HepG2 (cell line): ENCODE measurements around the gene SLC43A3. TPM values are rescaled to one million over a fixed set of nuclear protein-coding genes. Genes with fewer than 3 reads are reported as not detected.

ENCODE experiments used
- ARNT ChIP-seq: fragments of 450-650 bp; IDR thresholded peaks from 2 replicates; pipeline ENCODE4 v1.6.1; 2017
- ATF1 ChIP-seq: IDR thresholded peaks from 2 replicates; pipeline ENCODE4 v1.6.1; 2016; ENCODE audit warnings: mild to moderate bottlenecking, control low read depth
- CCDC6 ChIP-seq: sonication (generic); formaldehyde crosslinking; IDR thresholded peaks from 2 replicates; pipeline ENCODE4 v1.8.1; 2022; ENCODE audit warnings: mild to moderate bottlenecking, missing genetic modification reagents, moderate library complexity
- CHD4 ChIP-seq: fragments of 200-600 bp; sonication (generic); IDR thresholded peaks from 2 replicates; pipeline ENCODE4 v1.7.0; 2017; ENCODE audit warnings: mild to moderate bottlenecking, low read length, borderline replicate concordance
- DPF2 ChIP-seq: sonication (generic); formaldehyde crosslinking; IDR thresholded peaks from 2 replicates; pipeline ENCODE4 v1.4.0; 2020; ENCODE audit warnings: mild to moderate bottlenecking, low read depth, missing genetic modification reagents, borderline replicate concordance
- ESRRA ChIP-seq: sonication (generic); formaldehyde crosslinking; IDR thresholded peaks from 2 replicates; pipeline ENCODE4 v1.5.1; 2020; ENCODE audit warnings: mild to moderate bottlenecking, low read depth, missing genetic modification reagents
- GFI1 ChIP-seq: sonication (generic); formaldehyde crosslinking; IDR thresholded peaks from 2 replicates; pipeline ENCODE4 v1.5.0; 2020; ENCODE audit warnings: missing genetic modification reagents, mild to moderate bottlenecking, borderline replicate concordance
- MTF1 ChIP-seq: sonication (generic); formaldehyde crosslinking; IDR thresholded peaks from 2 replicates; pipeline ENCODE4 v1.5.0; 2020; ENCODE audit warnings: missing genetic modification reagents
- NR2F2 ChIP-seq: IDR thresholded peaks from 2 replicates; pipeline ENCODE4 v1.6.1; 2012; ENCODE audit warnings: low read depth, inconsistent platforms, borderline replicate concordance
- RARG ChIP-seq: sonication (generic); formaldehyde crosslinking; IDR thresholded peaks from 2 replicates; pipeline ENCODE4 v1.4.0; 2020; ENCODE audit warnings: low read depth, mild to moderate bottlenecking, missing genetic modification reagents
- SALL1 ChIP-seq: sonication (generic); formaldehyde crosslinking; IDR thresholded peaks from 2 replicates; pipeline ENCODE4 v1.8.0; 2022; ENCODE audit warnings: mild to moderate bottlenecking, missing genetic modification reagents
- TAF15 ChIP-seq: fragments of 200-400 bp; formaldehyde crosslinking; IDR thresholded peaks from one replicate; pipeline ENCODE4 v1.6.1; 2018; ENCODE audit warnings: mild to moderate bottlenecking, low read depth, low read length; ENCODE audit not compliant: poor library complexity, severe bottlenecking
- TOPORS ChIP-seq: sonication (generic); formaldehyde crosslinking; IDR thresholded peaks from 2 replicates; pipeline ENCODE4 v1.8.0; 2023; ENCODE audit warnings: mild to moderate bottlenecking, missing genetic modification reagents
- ZFP90 ChIP-seq: sonication (generic); formaldehyde crosslinking; IDR thresholded peaks from 2 replicates; pipeline ENCODE4 v1.8.0; 2022; ENCODE audit warnings: missing genetic modification reagents, mild to moderate bottlenecking, inconsistent platforms, borderline replicate concordance
- ZNF12 ChIP-seq: sonication (generic); formaldehyde crosslinking; IDR thresholded peaks from 2 replicates; pipeline ENCODE4 v1.5.0; 2020; ENCODE audit warnings: missing genetic modification reagents
- ZNF232 ChIP-seq: sonication (generic); formaldehyde crosslinking; IDR thresholded peaks from 2 replicates; pipeline ENCODE4 v1.4.0; 2020; ENCODE audit warnings: missing genetic modification reagents, borderline replicate concordance
- ZNF343 ChIP-seq: sonication (generic); formaldehyde crosslinking; IDR thresholded peaks from 2 replicates; pipeline ENCODE4 v1.4.0; 2020; ENCODE audit warnings: mild to moderate bottlenecking, missing genetic modification reagents
- polyA plus RNA-seq, 8 experiments: library from polyadenylated mRNA; depleted of rRNA in 3 of 8; stranded (reverse) in 7 of 8; unstranded in 1 of 8; fragments of >200 nt; fragmentation: Illumina TruSeq in 4 of 8; extraction: Trizol in 4 of 8; gene quantifications; 2 replicates each; pipeline versions ENCODE4 v1.2.1 to v1.2.3, GENCODE V29; 2011 to 2016; ENCODE audit warnings: low read depth in 4 of 8, missing spikeins in 1 of 8, mixed read lengths in 1 of 8; ENCODE audit not compliant: insufficient read depth in 1 of 8
- total RNA-seq, 5 experiments: library from RNA; depleted of rRNA; stranded (reverse); fragments of >200 nt; fragmentation: Illumina TruSeq; extraction: Trizol; gene quantifications; 2 replicates each; pipeline ENCODE4 v1.2.3, GENCODE V29; 2016; ENCODE audit warnings: low read depth in 1 of 5
- TF ChIP-seq, protein P1 (sequence below): sonication (generic); formaldehyde crosslinking; IDR thresholded peaks from 2 replicates; pipeline ENCODE4 v1.4.0; 2020; ENCODE audit warnings: missing genetic modification reagents, borderline replicate concordance
- TF ChIP-seq, protein P2 (sequence below): sonication (generic); formaldehyde crosslinking; IDR thresholded peaks from 2 replicates; pipeline ENCODE4 v1.5.0; 2020; ENCODE audit warnings: mild to moderate bottlenecking, missing genetic modification reagents
- TF ChIP-seq, protein P3 (sequence below): sonication (generic); formaldehyde crosslinking; conservative IDR thresholded peaks from 2 replicates; pipeline ENCODE4 v1.8.1; 2023; ENCODE audit warnings: missing genetic modification reagents

Gene SLC43A3
- total and polyA plus RNA-seq, 2 of the 13 experiments (the other 11 are each of a cell fraction or from before 2014, with no cell fraction given) = 2.6 TPM; not detected in 1

DNA sequence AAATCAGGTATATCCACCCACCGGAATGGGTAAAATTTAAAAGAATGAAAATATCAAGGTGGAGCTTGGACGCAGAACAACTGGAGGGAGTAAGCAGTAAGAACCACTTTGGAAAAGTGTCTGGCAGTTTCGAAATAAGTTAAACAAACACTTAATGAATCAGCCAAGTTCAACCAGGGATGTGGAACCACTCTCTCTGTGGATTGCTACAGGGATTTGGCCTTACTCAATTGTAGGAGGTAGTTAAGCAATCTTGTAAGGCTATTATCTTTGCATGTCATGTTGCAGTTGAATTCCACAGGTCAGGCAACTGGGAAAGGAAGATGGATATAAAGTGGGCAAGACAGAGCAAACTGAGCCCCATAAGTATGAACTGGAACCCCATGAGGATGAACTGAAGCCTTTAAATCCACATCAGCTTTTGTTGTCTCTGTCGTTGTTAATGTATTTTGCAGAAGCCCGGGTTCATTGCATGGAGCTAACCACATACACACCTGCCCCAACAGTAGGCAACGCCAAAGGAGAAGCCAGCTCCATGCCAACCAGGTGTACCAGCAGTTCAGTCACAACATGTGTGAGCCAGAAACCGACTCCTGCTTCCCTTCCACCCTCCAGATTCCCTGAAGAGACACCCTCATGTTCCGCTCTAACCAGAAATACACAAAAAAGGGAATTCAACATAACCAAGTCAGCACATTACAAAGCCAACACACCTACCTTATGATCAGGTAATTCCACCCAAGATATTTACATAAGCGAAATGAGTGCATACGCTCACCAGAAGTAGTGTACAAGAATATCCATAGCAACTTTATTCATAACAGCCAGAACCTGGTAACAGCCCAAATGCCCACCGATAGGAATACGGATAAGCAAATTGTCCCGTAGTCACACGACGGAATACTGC, 8.0 kb upstream of the SLC43A3 start (continued):
- TF ChIP-seq, protein P1, sequence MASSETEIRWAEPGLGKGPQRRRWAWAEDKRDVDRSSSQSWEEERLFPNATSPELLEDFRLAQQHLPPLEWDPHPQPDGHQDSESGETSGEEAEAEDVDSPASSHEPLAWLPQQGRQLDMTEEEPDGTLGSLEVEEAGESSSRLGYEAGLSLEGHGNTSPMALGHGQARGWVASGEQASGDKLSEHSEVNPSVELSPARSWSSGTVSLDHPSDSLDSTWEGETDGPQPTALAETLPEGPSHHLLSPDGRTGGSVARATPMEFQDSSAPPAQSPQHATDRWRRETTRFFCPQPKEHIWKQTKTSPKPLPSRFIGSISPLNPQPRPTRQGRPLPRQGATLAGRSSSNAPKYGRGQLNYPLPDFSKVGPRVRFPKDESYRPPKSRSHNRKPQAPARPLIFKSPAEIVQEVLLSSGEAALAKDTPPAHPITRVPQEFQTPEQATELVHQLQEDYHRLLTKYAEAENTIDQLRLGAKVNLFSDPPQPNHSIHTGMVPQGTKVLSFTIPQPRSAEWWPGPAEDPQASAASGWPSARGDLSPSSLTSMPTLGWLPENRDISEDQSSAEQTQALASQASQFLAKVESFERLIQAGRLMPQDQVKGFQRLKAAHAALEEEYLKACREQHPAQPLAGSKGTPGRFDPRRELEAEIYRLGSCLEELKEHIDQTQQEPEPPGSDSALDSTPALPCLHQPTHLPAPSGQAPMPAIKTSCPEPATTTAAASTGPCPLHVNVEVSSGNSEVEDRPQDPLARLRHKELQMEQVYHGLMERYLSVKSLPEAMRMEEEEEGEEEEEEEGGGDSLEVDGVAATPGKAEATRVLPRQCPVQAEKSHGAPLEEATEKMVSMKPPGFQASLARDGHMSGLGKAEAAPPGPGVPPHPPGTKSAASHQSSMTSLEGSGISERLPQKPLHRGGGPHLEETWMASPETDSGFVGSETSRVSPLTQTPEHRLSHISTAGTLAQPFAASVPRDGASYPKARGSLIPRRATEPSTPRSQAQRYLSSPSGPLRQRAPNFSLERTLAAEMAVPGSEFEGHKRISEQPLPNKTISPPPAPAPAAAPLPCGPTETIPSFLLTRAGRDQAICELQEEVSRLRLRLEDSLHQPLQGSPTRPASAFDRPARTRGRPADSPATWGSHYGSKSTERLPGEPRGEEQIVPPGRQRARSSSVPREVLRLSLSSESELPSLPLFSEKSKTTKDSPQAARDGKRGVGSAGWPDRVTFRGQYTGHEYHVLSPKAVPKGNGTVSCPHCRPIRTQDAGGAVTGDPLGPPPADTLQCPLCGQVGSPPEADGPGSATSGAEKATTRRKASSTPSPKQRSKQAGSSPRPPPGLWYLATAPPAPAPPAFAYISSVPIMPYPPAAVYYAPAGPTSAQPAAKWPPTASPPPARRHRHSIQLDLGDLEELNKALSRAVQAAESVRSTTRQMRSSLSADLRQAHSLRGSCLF (CRISPR knock-in tag) = no peak
- TF ChIP-seq MTF1 (CRISPR knock-in tag) = no peak
- TF ChIP-seq ZNF232 (CRISPR knock-in tag) = no peak
- TF ChIP-seq GFI1 (CRISPR knock-in tag) = peak; percentile 14; the same call in 1 of the 2 replicates
- TF ChIP-seq ATF1 (CRISPR knock-in tag) = no peak; the same call in 1 of the 2 replicates
- TF ChIP-seq RARG (CRISPR knock-in tag) = no peak
- peak; percentile 80 for TF ChIP-seq CCDC6
- TF ChIP-seq ESRRA = no peak
- TF ChIP-seq, protein P2, sequence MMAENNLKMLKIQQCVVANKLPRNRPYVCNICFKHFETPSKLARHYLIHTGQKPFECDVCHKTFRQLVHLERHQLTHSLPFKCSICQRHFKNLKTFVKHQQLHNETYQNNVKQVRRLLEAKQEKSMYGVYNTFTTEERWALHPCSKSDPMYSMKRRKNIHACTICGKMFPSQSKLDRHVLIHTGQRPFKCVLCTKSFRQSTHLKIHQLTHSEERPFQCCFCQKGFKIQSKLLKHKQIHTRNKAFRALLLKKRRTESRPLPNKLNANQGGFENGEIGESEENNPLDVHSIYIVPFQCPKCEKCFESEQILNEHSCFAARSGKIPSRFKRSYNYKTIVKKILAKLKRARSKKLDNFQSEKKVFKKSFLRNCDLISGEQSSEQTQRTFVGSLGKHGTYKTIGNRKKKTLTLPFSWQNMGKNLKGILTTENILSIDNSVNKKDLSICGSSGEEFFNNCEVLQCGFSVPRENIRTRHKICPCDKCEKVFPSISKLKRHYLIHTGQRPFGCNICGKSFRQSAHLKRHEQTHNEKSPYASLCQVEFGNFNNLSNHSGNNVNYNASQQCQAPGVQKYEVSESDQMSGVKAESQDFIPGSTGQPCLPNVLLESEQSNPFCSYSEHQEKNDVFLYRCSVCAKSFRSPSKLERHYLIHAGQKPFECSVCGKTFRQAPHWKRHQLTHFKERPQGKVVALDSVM = no peak
- no peak for TF ChIP-seq TOPORS
- peak; percentile 83 for TF ChIP-seq ZNF12 (CRISPR knock-in tag)
- TF ChIP-seq, protein P3, sequence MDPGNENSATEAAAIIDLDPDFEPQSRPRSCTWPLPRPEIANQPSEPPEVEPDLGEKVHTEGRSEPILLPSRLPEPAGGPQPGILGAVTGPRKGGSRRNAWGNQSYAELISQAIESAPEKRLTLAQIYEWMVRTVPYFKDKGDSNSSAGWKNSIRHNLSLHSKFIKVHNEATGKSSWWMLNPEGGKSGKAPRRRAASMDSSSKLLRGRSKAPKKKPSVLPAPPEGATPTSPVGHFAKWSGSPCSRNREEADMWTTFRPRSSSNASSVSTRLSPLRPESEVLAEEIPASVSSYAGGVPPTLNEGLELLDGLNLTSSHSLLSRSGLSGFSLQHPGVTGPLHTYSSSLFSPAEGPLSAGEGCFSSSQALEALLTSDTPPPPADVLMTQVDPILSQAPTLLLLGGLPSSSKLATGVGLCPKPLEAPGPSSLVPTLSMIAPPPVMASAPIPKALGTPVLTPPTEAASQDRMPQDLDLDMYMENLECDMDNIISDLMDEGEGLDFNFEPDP (CRISPR knock-in tag) = no peak
- TF ChIP-seq SALL1 (CRISPR knock-in tag) = peak; percentile 80; the same call in 1 of the 2 replicates
- no peak for TF ChIP-seq TAF15
- no peak for TF ChIP-seq ZFP90
- TF ChIP-seq CHD4 = no peak
- TF ChIP-seq ZNF343 = no peak
- peak; percentile 76 for TF ChIP-seq DPF2
- 0 out of 2 replicates have a peak, but pooled peaks have one; percentile 50 for TF ChIP-seq NR2F2
- no peak for TF ChIP-seq ARNT
